H9 (cell line): ENCODE measurements around the gene SYNGR4. TPM values are rescaled to one million over a fixed set of nuclear protein-coding genes. Genes with fewer than 3 reads are reported as not detected.
A peak's percentile ranks its signal among the peaks of the same experiment; 100 is the strongest.

ENCODE experiments used
- DNase-seq: peaks from one replicate; pipeline ENCODE4 v3.0.0-alpha.2; 2017
- H2AFZ ChIP-seq: one replicate; pipeline ENCODE4 v1.6.1; 2013; ENCODE audit warnings: mild to moderate bottlenecking, low read length, control low read depth, moderate library complexity
- H2AK5ac ChIP-seq: 2 replicates; pipeline ENCODE4 v1.6.1; 2013; ENCODE audit warnings: low read length, control low read depth, mixed read lengths; ENCODE audit not compliant: insufficient read length
- H2BK120ac ChIP-seq: one replicate; pipeline ENCODE4 v1.6.1; 2013; ENCODE audit warnings: low read depth, mild to moderate bottlenecking, low read length, control low read depth, inconsistent platforms; ENCODE audit not compliant: poor library complexity, severe bottlenecking
- H2BK12ac ChIP-seq: 2 replicates; pipeline ENCODE4 v1.6.1; 2013; ENCODE audit warnings: low read length, control low read depth, mixed read lengths, low read depth; ENCODE audit not compliant: insufficient read length
- H2BK15ac ChIP-seq: 2 replicates; pipeline ENCODE4 v1.6.1; 2013; ENCODE audit warnings: low read depth, low read length, control low read depth
- H2BK20ac ChIP-seq: one replicate; pipeline ENCODE4 v1.6.1; 2013; ENCODE audit warnings: low read depth, mild to moderate bottlenecking, low read length, control low read depth, inconsistent platforms; ENCODE audit not compliant: poor library complexity, severe bottlenecking
- H2BK5ac ChIP-seq: 2 replicates; pipeline ENCODE4 v1.6.1; 2013; ENCODE audit warnings: low read length, control low read depth, mixed read lengths; ENCODE audit not compliant: insufficient read length
- H3K14ac ChIP-seq: 2 replicates; pipeline ENCODE4 v1.6.1; 2013; ENCODE audit warnings: low read length, control low read depth; ENCODE audit not compliant: insufficient read depth
- H3K18ac ChIP-seq: 2 replicates; pipeline ENCODE4 v1.6.1; 2013; ENCODE audit warnings: low read depth, mild to moderate bottlenecking, mixed read lengths, low read length, control low read depth; ENCODE audit not compliant: insufficient read length
- H3K23ac ChIP-seq: 2 replicates; pipeline ENCODE4 v1.6.1; 2013; ENCODE audit warnings: low read length, control low read depth, mixed read lengths, low read depth; ENCODE audit not compliant: insufficient read length
- H3K23me2 ChIP-seq: 2 replicates; pipeline ENCODE4 v1.6.1; 2013; ENCODE audit warnings: low read depth, mild to moderate bottlenecking, mixed read lengths, low read length, control low read depth; ENCODE audit not compliant: insufficient read length, poor library complexity, severe bottlenecking
- H3K27ac ChIP-seq: 2 replicates; pipeline ENCODE4 v1.5.1; 2013; ENCODE audit warnings: low read length, control low read depth, mixed read lengths, low read depth; ENCODE audit not compliant: insufficient read length
- H3K27me3 ChIP-seq: 2 replicates; pipeline ENCODE4 v1.6.1; 2013; ENCODE audit warnings: low read length, control low read depth, inconsistent platforms; ENCODE audit not compliant: insufficient read depth
- H3K4ac ChIP-seq: 2 replicates; pipeline ENCODE4 v1.6.1; 2013; ENCODE audit warnings: low read depth, mild to moderate bottlenecking, control low read depth, inconsistent platforms, low read length, moderate library complexity
- H3K4me1 ChIP-seq: 2 replicates; pipeline ENCODE4 v1.6.1; 2013; ENCODE audit warnings: low read length, control low read depth, inconsistent platforms; ENCODE audit not compliant: insufficient read depth
- H3K4me2 ChIP-seq: 2 replicates; pipeline ENCODE4 v1.6.1; 2013; ENCODE audit warnings: low read length, control low read depth, mixed read lengths; ENCODE audit not compliant: insufficient read length, insufficient read depth
- H3K56ac ChIP-seq: 2 replicates; pipeline ENCODE4 v1.6.1; 2013; ENCODE audit warnings: low read depth, mild to moderate bottlenecking, mixed read lengths, low read length, control low read depth; ENCODE audit not compliant: insufficient read length
- H3K79me1 ChIP-seq: 2 replicates; pipeline ENCODE4 v1.6.1; 2013; ENCODE audit warnings: low read depth, mild to moderate bottlenecking, moderate library complexity, low read length, control low read depth, inconsistent platforms; ENCODE audit not compliant: insufficient read depth, poor library complexity, severe bottlenecking
- H3K79me2 ChIP-seq: 2 replicates; pipeline ENCODE4 v1.6.1; 2013; ENCODE audit warnings: low read length, control low read depth, inconsistent platforms; ENCODE audit not compliant: insufficient read depth
- H3K9ac ChIP-seq: 2 replicates; pipeline ENCODE4 v1.6.1; 2013; ENCODE audit warnings: low read length, control low read depth, mixed read lengths; ENCODE audit not compliant: insufficient read length; ENCODE audit errors: extremely low read depth
- H3K9me3 ChIP-seq: one replicate; pipeline ENCODE4 v1.6.1; 2013; ENCODE audit warnings: low read depth, low read length, inconsistent platforms; ENCODE audit not compliant: control insufficient read depth
- H3T11ph ChIP-seq: one replicate; pipeline ENCODE4 v1.6.1; 2013; ENCODE audit warnings: mild to moderate bottlenecking, low read length, control low read depth, inconsistent platforms
- H4K20me1 ChIP-seq: one replicate; pipeline ENCODE4 v1.6.1; 2013; ENCODE audit not compliant: control insufficient read depth, insufficient read length, insufficient read depth
- H4K5ac ChIP-seq: 2 replicates; pipeline ENCODE4 v1.6.1; 2013; ENCODE audit warnings: low read depth, mild to moderate bottlenecking, mixed read lengths, low read length, control low read depth; ENCODE audit not compliant: insufficient read length
- H4K8ac ChIP-seq: replicated peaks from 2 replicates; pipeline ENCODE4 v1.6.1; 2013; ENCODE audit warnings: low read length, control low read depth, mixed read lengths, low read depth; ENCODE audit not compliant: insufficient read length
- H4K91ac ChIP-seq: 2 replicates; pipeline ENCODE4 v1.6.1; 2013; ENCODE audit warnings: low read depth, mild to moderate bottlenecking, moderate library complexity, mixed read lengths, low read length, control low read depth; ENCODE audit not compliant: insufficient read length
- H3K27ac Mint-ChIP-seq, 3 experiments: 2 replicates in 2 of 3; 3 replicates in 1 of 3; pipeline ENCODE4 v1.8.0; 2020 to 2021; ENCODE audit warnings: mixed read lengths in 3 of 3, mild to moderate bottlenecking in 1 of 3, moderate library complexity in 1 of 3
- H3K27me3 Mint-ChIP-seq: 2 replicates; pipeline ENCODE4 v1.8.0; 2021; ENCODE audit warnings: low read depth, mild to moderate bottlenecking, moderate library complexity, mixed read lengths
- H3K36me3 Mint-ChIP-seq, 3 experiments: 2 replicates in 2 of 3; 3 replicates in 1 of 3; pipeline ENCODE4 v1.8.0; 2020 to 2021; ENCODE audit warnings: low read depth in 3 of 3, mixed read lengths in 3 of 3; ENCODE audit not compliant: insufficient read depth in 1 of 3
- H3K4me1 Mint-ChIP-seq, 2 experiments: 2 replicates each; pipeline ENCODE4 v1.8.0; 2020; ENCODE audit warnings: mixed read lengths in 2 of 2
- H3K4me3 Mint-ChIP-seq, 2 experiments: 2 replicates in 1 of 2; 3 replicates in 1 of 2; pipeline ENCODE4 v1.8.0; 2020 to 2021; ENCODE audit warnings: mild to moderate bottlenecking in 2 of 2, mixed read lengths in 2 of 2, moderate library complexity in 1 of 2
- H3K9me3 Mint-ChIP-seq, 2 experiments: 2 replicates in 1 of 2; 3 replicates in 1 of 2; pipeline ENCODE4 v1.8.0; 2020; ENCODE audit warnings: mild to moderate bottlenecking in 2 of 2, mixed read lengths in 2 of 2, moderate library complexity in 1 of 2
- CTCF ChIP-seq: fragments of 200-600 bp; sonication (generic); conservative IDR thresholded peaks from 3 replicates; pipeline ENCODE4 v1.8.0; 2021; ENCODE audit warnings: antibody characterized with exemption, mild to moderate bottlenecking
- WGBS: extraction: QIAGEN DNeasy Blood & Tissue Kit; methylation state at CpG from one replicate; pipeline ENCODE4 v1.1.7; 2013; ENCODE audit warnings: missing lambda C conversion rate, low lambda C conversion rate, mixed read lengths; ENCODE audit not compliant: insufficient read length; ENCODE audit errors: extremely low coverage; 5-methylcytosine and 5-hydroxymethylcytosine counted together
- total RNA-seq: library from RNA; stranded (reverse); gene quantifications from 2 replicates; pipeline ENCODE4 v1.2.1, GENCODE V29; 2021

Gene SYNGR4
- total RNA-seq, 1 experiment from 2014 or later, result 0.31 TPM

DNA sequence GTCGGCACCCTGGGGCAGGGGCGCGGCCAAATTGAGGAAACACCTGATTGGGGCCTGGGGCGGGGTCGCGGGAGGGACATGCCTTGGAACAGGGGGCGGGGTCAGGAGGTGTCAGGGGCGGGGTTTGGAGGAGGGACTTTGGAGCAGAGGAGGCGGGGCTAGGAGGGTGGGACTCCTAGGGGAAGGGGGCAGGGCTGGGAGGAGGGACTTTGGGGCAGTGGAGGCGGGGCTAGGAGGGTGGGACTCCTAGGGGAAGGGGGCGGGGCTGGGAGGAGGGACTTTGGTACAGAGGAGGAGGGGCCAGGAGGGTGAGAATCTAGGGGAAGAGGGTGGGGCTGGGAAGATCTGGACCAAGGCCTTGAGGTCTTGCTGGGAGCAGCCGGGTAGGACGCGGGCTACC lies 51.2 kb downstream of the SYNGR4 start:
- Histone ChIP-seq H3K9me3 (no peaks in the 10 kb centered on the region), H3T11ph (no peak overlapping the region), H2BK5ac (no peak overlapping the region), H3K4ac (no peak overlapping the region), H3K18ac (no peak overlapping the region), H3K79me1 (no peaks in the 10 kb centered on the region), H4K8ac (no peak overlapping the region), H2BK20ac (no peak overlapping the region), H3K23me2 (no peaks in the 10 kb centered on the region), H3K14ac (no peak overlapping the region), H2AFZ (no peak overlapping the region), H4K91ac (no peak overlapping the region), H2BK12ac (no peak overlapping the region), H3K4me2 (no peak overlapping the region), H3K79me2 (no peaks in the 10 kb centered on the region), H2BK120ac (no peak overlapping the region), H2AK5ac (no peak overlapping the region), H2BK15ac (no peak overlapping the region), H3K27ac (no peak overlapping the region), H4K5ac (no peak overlapping the region), H4K20me1 (peaks cover 3% of the 10 kb centered on the region), H3K9ac (no peak overlapping the region), H3K23ac (no peak overlapping the region), H3K56ac (no peak overlapping the region), H3K4me1 (peaks cover 3% of the 10 kb centered on the region; the same call in 1 of the 2 replicates), H3K27me3 (no peaks in the 10 kb centered on the region)
- no CpG with 5 or more reads among the region's 14 CpGs for WGBS
- no peak for TF ChIP-seq CTCF
- Mint-ChIP-seq H3K9me3 (no peaks in the 10 kb centered on the region), H3K4me3 (peak overlapping the region; percentile 80 to 87; a peak in 4 of 5 replicates), H3K27me3 (no peaks in the 10 kb centered on the region), H3K27ac (no peak overlapping the region), H3K36me3 (peaks cover 0 to 15% (median 9%) of the 10 kb centered on the region in 3 experiments; a peak in 4 of 7 replicates), H3K4me1 (peaks cover 22 to 33% of the 10 kb centered on the region in 2 experiments)
- peak; percentile 94 for DNase-seq
